ENCODE measurements around the gene KIZ.

Gene KIZ

DNA sequence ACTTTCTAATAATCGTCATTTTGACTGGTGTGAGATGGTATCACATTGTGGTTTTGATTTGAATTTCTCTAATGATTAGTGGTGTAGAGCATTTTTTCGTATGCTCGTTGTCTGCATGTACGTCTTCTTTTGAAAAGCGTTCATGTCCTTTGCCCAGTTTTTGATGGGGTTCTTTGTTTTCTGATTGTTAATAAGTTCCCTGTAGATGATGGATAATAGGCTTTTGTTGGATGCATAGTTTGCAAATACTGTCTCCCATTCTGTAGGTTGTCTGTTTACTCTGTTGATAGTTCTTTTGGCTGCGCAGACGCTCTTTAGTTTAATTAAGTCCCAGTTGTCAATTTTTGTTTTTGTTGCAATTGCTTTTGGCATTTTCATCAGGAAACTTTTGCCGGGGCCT, 144.9 kb downstream of the KIZ start:
- no peak for DNase-seq

DNA sequence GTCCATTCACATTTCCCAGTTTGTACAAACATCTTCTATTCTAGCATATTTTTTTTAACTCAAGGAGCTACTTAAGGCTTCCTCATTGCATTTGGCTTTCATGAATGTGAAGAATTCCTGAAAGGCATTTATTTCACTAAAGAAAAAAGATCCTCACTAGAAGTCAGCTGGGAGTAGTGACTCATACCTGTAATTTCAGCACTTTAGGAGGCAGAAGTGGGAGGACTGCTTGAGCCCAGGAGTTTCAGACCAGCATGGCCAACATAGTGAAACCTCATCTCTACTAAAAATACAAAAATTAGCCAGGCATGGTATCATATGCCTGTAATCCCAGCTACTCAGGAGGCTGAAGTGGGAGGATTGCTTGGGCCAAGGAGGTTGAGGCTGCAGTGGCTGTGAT, 146.4 kb downstream of the KIZ start:
- DNase-seq = no peak

DNA sequence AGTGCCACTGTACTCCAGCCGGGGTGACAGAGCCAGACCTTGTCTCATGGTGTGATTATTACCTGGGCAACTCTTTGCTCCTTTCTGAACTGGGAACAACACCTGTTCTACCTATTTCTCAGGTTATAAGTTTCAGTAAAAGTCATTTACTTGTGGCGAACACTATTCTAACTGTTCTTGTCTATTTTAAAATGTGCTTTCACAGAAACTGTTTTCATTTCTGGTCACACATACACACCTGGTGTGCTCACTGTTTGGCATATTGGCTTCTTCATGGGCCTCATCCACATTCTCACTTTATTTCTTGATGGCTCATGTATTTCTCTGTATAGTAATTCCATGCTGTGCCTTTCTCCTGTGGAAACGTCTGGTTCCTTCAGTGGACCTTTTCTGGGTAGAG, 146.8 kb downstream of the KIZ start:
- DNase-seq = no peak

DNA sequence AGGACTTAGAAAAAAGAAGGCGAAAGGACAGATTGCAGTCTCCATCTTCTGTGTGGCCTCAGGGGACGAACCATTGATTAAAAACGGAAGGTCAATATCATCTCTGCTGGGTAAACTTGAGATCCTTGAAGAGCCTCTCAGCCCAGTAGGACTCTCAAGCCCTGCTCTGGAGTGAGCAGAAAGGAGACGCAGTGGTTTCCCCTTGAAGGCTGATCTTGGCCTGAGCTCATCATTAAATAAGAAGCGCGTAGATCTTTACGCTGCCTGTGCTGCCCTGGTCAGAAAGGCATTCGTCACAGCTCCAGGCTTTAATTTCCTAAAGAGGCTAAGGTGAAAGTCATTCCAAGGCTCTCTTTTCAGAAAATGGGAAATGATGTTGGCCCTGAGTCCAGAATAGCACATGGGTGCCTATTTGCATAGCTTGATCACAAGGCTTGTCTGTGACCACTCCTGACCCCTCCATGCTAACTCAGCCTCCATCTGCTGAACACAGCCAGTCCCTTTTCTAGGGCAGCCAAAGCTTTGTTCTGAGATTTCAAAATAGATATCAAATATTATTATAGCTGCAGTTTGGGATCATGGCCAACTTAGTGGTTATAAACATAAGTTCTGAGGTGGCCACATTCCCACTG, 148.0 kb downstream of the KIZ start:
- no peak for DNase-seq

DNA sequence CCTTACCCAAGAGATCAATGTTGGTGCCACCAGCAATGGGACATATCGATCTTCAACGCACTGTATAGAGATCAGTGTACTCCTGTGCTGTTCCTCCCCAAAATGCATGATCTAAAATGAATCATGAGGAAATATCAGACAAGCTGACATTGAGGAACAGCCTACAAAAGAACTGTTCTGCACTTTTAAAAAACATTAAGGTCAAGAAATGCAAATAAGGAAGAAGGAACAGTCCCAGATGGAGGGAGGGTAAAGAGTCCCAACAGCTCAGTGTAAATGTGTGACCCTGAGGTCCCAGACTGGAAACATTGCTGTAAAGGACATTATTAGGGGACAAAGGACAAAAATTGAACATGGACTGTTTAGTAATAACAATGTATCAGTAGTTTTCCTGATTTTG, 152.9 kb downstream of the KIZ start:
- no peak for DNase-seq

DNA sequence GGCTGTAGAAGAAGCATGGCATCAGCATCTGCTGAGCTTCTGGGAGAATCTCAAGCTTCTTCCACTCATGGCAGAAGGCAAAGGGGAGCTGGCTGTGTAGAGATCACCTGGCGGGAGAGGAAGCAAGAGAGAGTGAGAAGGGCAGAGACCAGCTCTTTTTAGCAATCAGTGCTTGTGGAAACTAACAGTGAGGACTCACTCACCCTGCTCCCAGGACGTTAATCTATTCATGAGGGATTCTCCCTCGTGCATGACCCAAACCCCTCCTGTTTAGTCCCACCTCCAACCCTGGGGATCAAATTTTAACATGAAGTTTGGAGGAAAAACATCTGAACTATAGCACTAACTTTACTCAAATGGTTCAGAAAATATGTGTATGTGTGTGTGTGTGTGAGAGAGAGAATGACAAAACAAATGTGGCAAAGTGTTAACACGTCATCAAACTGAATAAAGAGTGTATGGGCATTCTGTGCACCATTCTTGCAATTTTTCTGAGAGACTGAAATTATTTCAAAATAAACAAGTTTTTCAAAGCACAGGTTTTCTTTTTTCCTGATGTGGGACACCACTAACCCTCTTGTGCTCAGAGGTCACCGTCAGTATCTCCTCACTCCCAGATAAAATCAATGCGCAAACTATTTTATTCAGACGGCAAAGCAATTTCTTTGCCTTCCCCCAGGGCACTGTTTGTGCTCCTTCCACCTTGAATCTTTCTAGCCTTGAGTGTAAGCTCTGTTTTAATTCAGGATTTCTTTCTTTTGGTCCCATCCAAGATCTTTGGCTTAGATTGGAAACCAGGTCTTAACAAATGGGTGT, 154.0 kb downstream of the KIZ start:
- DNase-seq = no peak

DNA sequence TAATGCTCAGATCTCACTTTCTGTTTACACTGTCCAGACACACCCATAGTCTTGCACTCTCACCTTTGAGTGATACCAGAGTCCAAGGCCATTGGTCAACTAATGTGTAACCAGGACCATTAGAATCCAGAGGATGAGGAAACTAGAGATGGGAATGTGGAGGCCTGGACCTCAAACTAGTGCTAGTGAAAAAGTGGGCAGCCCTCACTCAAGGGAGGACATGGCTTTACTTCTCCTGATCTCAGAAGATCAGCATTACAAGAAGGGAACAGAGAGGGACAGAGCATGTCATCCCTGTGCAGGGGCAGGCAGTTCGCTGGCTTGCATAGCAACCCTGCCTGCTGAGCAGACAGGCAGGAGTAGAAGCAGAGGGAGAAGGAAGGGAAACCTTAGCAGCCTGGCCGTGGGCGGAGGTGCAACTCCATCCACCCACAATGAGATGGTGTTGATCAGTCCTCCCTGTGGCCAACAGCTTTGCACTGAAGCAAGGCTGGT, 154.7 kb downstream of the KIZ start:
- no peak for DNase-seq

DNA sequence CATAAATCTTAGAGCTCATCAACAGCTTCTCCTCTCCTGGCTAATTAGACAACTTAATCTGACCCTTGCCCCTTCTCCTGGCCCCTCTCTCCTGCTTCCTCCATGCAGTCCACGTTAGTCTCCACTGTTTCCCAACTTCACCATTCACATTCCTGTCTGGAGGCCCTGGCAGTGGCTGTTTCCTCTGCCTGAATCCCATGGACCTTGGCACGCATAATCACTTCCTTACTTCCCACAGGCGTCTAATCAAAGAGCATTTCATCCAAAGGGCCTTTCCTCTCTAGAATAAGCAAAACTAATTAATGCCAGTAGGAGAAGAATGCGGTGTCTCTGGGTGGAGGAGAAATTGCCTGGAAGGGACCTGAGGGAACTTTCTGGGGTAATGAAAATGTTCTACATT, 160.9 kb downstream of the KIZ start:
- DNase-seq = no peak

DNA sequence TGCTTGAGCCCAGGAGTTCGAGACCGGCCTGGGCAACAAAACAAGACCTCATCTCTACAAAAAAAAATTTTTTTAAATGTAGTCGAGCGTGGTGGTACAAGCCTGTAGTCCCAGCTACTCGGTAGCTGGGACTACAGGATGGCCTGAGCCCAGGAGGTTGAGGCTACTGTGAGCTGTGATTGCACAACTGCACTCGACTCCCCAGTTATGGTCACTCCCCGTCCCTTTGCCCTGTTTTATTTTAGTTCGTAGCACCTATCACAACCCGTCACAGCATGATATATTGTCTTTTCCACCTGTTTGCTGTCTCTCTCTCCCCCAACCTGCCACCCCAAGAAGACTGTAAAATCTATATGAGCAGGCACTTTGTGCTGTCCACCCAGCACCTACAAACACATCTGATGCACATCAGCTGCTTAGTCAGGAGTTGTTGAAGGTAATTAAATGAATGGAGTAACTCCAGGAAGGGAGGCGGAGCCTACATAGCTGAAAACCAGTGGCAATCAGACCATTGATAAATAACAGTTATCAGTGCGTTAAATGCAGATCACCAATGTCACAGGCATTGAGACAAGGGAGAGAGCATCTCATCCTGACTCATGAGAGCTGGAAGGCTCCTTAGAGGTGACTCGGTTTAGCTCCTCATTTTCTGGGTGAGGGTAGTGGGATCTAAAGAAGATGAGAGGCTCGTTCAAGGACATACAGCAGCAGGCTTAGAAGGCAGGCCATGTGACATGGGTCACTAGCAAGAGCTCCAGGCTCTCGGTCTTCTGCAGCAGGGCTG, 162.9 kb downstream of the KIZ start:
- DNase-seq = no peak

DNA sequence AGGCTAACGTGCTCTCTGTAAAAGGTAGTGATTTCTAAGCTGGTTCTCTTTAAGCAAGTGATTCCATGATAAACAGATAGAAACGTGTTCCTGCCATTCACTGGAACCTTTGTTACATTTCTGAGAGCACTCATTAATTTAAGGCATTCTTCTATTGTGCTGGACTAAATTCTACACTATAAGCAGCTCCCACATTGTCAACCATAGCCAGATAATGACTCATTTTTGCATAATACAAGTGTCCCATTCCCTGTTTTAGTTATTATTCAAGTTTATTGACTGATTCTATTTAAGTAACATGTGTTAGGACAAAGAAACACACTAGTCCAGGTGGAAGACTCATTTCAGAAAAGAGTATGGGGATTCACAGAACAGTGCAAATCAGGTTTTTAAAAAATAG, 163.8 kb downstream of the KIZ start:
- DNase-seq = no peak

DNA sequence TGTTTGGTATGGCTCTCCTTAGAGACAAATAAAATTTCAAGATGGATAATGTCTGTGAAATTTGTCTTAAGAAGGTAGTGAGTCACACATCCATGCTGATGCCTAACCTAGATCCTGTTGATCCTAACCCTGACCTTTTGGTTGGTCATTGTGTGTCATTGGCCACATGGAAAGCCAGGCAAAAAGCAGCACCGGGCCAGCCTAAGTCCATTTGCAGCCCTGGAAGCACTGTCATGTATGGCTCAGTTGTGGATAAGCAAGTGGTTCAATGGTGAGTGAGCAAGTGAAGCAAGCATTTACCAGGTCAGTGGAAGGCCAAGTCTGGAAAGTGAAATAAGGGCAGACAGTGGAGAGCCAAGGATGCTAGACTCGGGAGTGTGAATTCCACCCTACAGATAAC, 165.1 kb downstream of the KIZ start:
- DNase-seq = no peak

DNA sequence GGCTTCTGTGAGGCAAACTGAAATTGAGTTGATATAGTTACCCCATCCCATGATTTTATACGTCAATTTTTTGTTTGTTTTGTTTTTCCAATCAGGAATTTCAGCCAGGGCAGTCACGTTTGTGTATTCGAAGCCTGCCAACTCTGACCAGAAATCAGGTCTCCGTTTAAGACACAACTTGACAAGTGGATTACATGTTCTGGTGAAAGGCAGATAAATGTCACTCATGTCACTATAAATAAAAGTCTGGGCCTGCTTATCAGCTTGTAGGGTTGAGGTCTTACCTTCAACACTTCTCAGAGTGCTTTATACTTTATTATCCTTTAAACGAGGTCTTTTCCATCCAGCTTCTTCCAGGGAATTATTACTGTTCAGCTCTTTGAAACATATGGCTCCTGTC, 168.9 kb downstream of the KIZ start:
- no peak for DNase-seq

Measured in activated CD4-positive, alpha-beta T cell treated with anti-CD3 and anti-CD28 coated beads for 4 hours (primary cell).